GM12878 (cell line): ENCODE data around the gene IL4I1. TPM values are rescaled to one million over a fixed set of nuclear protein-coding genes. Genes with fewer than 3 reads are reported as not detected.

Experiments used
- ATAC-seq: fragments of 200-7000 bp; cut with Tn5 transposase; 3 replicates; pipeline ENCODE4 v1.9.1; 2020; ENCODE audit warnings: mild to moderate bottlenecking, moderate library complexity
- BruUV-seq: library from RNA; stranded (reverse); fragments of 400-500 nt; replicated peaks from 2 replicates; lab custom pipeline; 2021; lab: Mats Ljungman, UMichigan
- CTCF ChIA-PET: fragments of 300-600 bp; sonication (Branson Sonifier 250); formaldehyde crosslinking; extraction: SDS; loops from one replicate; lab custom pipeline; 2021; ENCODE audit warnings: inconsistent platforms; lab: Yijun Ruan, JAX
- POLR2A ChIA-PET: fragments of 350-600 bp; formaldehyde crosslinking; extraction: SDS; loops from one replicate; lab custom pipeline; 2021; ENCODE audit warnings: inconsistent platforms; lab: Charles Lee
- RAD21 ChIA-PET: fragments of 300-600 bp; sonication (Branson Sonifier 250); formaldehyde crosslinking; loops from one replicate; lab custom pipeline; 2023; ENCODE audit warnings: antibody characterized with exemption; ENCODE audit not compliant: unreplicated experiment; lab: Charles Lee
- SMC1A ChIA-PET: fragments of 300-600 bp; sonication (Branson Sonifier 250); formaldehyde crosslinking; loops from one replicate; lab custom pipeline; 2023; ENCODE audit not compliant: unreplicated experiment, uncharacterized antibody; lab: Charles Lee
- DNase-seq: peaks from one replicate; pipeline ENCODE4 v3.0.0-alpha.2; 2011; ENCODE audit warnings: low read depth, low spot score
- FAIRE-seq: peaks from 3 replicates; lab custom pipeline; 2011; peaks lifted over from hg19 to GRCh38; lab: Jason Lieb, UNC
- H2AFZ ChIP-seq: 2 replicates; pipeline ENCODE4 v1.6.0; 2011; ENCODE audit warnings: low read depth, low read length, control low read depth; ENCODE audit not compliant: control insufficient read depth
- H3K27ac ChIP-seq: 2 replicates; pipeline ENCODE4 v1.5.1; 2011; ENCODE audit warnings: control low read depth; ENCODE audit not compliant: control insufficient read depth, insufficient read depth
- H3K27me3 ChIP-seq, 2 experiments: replicated peaks in 1 of 2; 2 replicates each; pipeline versions ENCODE4 v1.6.0 to v1.6.1; 2011; ENCODE audit warnings: low read length in 1 of 2; ENCODE audit not compliant: control insufficient read depth in 2 of 2, insufficient read depth in 2 of 2
- H3K36me3 ChIP-seq, 2 experiments: 2 replicates each; pipeline ENCODE4 v1.5.1; 2011; ENCODE audit warnings: low read length in 1 of 2; ENCODE audit not compliant: control insufficient read depth in 2 of 2, insufficient read depth in 2 of 2
- H3K4me1 ChIP-seq: 2 replicates; pipeline ENCODE4 v1.6.1; 2011; ENCODE audit warnings: mild to moderate bottlenecking, low read length, moderate library complexity, mixed read lengths; ENCODE audit not compliant: control insufficient read depth, insufficient read depth
- H3K4me2 ChIP-seq: 2 replicates; pipeline ENCODE4 v1.6.0; 2011; ENCODE audit warnings: control low read depth; ENCODE audit not compliant: control insufficient read depth, insufficient read depth
- H3K4me3 ChIP-seq: fragments of 200-600 bp; sonication (generic); 2 replicates; pipeline ENCODE4 v1.5.1; 2016
- H3K79me2 ChIP-seq: 2 replicates; pipeline ENCODE4 v1.6.0; 2011; ENCODE audit warnings: low read length; ENCODE audit not compliant: control insufficient read depth, insufficient read depth
- H3K9ac ChIP-seq: 2 replicates; pipeline ENCODE4 v1.8.0; 2011; ENCODE audit warnings: low read length, control low read depth, mixed read lengths; ENCODE audit not compliant: control insufficient read depth, insufficient read depth
- H3K9me3 ChIP-seq: replicated peaks from 3 replicates; pipeline ENCODE4 v1.5.1; 2011; ENCODE audit warnings: mild to moderate bottlenecking, low read length; ENCODE audit not compliant: control insufficient read depth, insufficient read depth
- H4K20me1 ChIP-seq: 2 replicates; pipeline ENCODE4 v1.6.0; 2011; ENCODE audit not compliant: control insufficient read depth, insufficient read depth
- BHLHE40 ChIP-seq, 2 experiments: fragments of 450-650 bp in 1 of 2; IDR thresholded peaks; 2 replicates each; pipeline ENCODE4 v1.6.1; 2011 to 2017; ENCODE audit warnings: low read depth in 2 of 2, borderline replicate concordance in 1 of 2, improper control_type of control experiment in 1 of 2, low read length in 1 of 2, mild to moderate bottlenecking in 1 of 2
- BMI1 ChIP-seq: fragments of 450-650 bp; IDR thresholded peaks from 2 replicates; pipeline ENCODE4 v1.6.1; 2016; ENCODE audit warnings: mild to moderate bottlenecking, moderate library complexity, borderline replicate concordance
- E2F4 ChIP-seq: IDR thresholded peaks from 2 replicates; pipeline ENCODE4 v1.6.1; 2012; ENCODE audit warnings: low read depth, low read length, improper control_type of control experiment
- EGR1 ChIP-seq, 2 experiments: IDR thresholded peaks; 1 replicate in 1 of 2; 2 replicates in 1 of 2; pipeline ENCODE4 v1.6.1; 2011 to 2012; ENCODE audit warnings: low read depth in 2 of 2, low read length in 2 of 2, borderline replicate concordance in 1 of 2, mild to moderate bottlenecking in 1 of 2, moderate library complexity in 1 of 2
- IKZF2 ChIP-seq, 2 experiments: fragments of 450-650 bp; IDR thresholded peaks; 2 replicates each; pipeline ENCODE4 v1.6.1; 2017; ENCODE audit warnings: mild to moderate bottlenecking in 2 of 2, moderate library complexity in 2 of 2
- JUNB ChIP-seq: IDR thresholded peaks from 2 replicates; pipeline ENCODE4 v1.6.1; 2016; ENCODE audit warnings: antibody characterized with exemption, mild to moderate bottlenecking
- MAX ChIP-seq: IDR thresholded peaks from 2 replicates; pipeline ENCODE4 v1.6.1; 2012; ENCODE audit warnings: low read depth, low read length, improper control_type of control experiment
- MTA3 ChIP-seq: IDR thresholded peaks from 2 replicates; pipeline ENCODE4 v1.6.1; 2012; ENCODE audit warnings: low read length, inconsistent platforms, borderline replicate concordance
- NFXL1 ChIP-seq: fragments of 450-650 bp; IDR thresholded peaks from 2 replicates; pipeline ENCODE4 v1.6.1; 2017; ENCODE audit warnings: antibody characterized with exemption, mild to moderate bottlenecking, borderline replicate concordance
- POLR2AphosphoS2 ChIP-seq: IDR thresholded peaks from 2 replicates; pipeline ENCODE4 v1.6.1; 2011; ENCODE audit warnings: low read depth, mild to moderate bottlenecking, low read length, improper control_type of control experiment, moderate library complexity
- SKIL ChIP-seq: fragments of 450-650 bp; IDR thresholded peaks from 2 replicates; pipeline ENCODE4 v1.6.1; 2017; ENCODE audit warnings: mild to moderate bottlenecking, low read depth, inconsistent platforms; ENCODE audit not compliant: poor library complexity, severe bottlenecking
- SMC3 ChIP-seq: IDR thresholded peaks from 2 replicates; pipeline ENCODE4 v1.6.1; 2011; ENCODE audit warnings: low read length, improper control_type of control experiment, borderline replicate concordance
- SUPT20H ChIP-seq: IDR thresholded peaks from 2 replicates; pipeline ENCODE4 v1.6.1; 2011; ENCODE audit warnings: low read depth, mild to moderate bottlenecking, low read length, moderate library complexity, borderline replicate concordance; ENCODE audit not compliant: control insufficient read depth
- TARDBP ChIP-seq: IDR thresholded peaks from 2 replicates; pipeline ENCODE4 v1.6.1; 2016; ENCODE audit warnings: borderline replicate concordance
- TCF3 ChIP-seq: IDR thresholded peaks from 2 replicates; pipeline ENCODE4 v1.6.1; 2012; ENCODE audit warnings: low read depth, mild to moderate bottlenecking, low read length, borderline replicate concordance; ENCODE audit not compliant: insufficient read depth
- ZBED1 ChIP-seq: IDR thresholded peaks from 2 replicates; pipeline ENCODE4 v1.6.1; 2016; ENCODE audit warnings: borderline replicate concordance
- WGBS: methylation state at CpG from one replicate; pipeline ENCODE4 v1.1.6; 2016; ENCODE audit warnings: low lambda C conversion rate; ENCODE audit not compliant: insufficient replicate concordance, insufficient coverage; ENCODE audit errors: missing lambda C conversion rate; 5-methylcytosine and 5-hydroxymethylcytosine counted together
- in situ Hi-C: fragments of 300-500 bp; cut with MboI; formaldehyde crosslinking; loops from 9 replicates; pipeline ENCODE4 v1.14.3; 2018; ENCODE audit warnings: mixed read lengths
- intact Hi-C: fragments of 100-400 bp; cut with micrococcal nuclease; formaldehyde crosslinking; loops from one replicate; pipeline ENCODE4 v1.14.2; 2022; ENCODE audit not compliant: unreplicated experiment
- polyA plus RNA-seq, 11 experiments: library from polyadenylated mRNA; depleted of rRNA in 4 of 11; unstranded in 6 of 11; stranded (reverse) in 5 of 11; fragments of >200 nt; fragmentation: Nextera tagmentation in 4 of 11; fragmentation: Illumina TruSeq in 1 of 11; extraction: Ambion mirVana in 4 of 11; extraction: Trizol in 1 of 11; gene quantifications; 1 replicate in 1 of 11; 2 replicates in 10 of 11; pipeline versions ENCODE4 v1.2.1 to v1.2.3, GENCODE V29; 2011 to 2016; ENCODE audit warnings: inconsistent platforms in 2 of 11, missing spikeins in 2 of 11, low read depth in 1 of 11
- total RNA-seq, 4 experiments: library from RNA; depleted of rRNA in 3 of 4; stranded (reverse); fragments of >200 nt in 3 of 4; fragmentation: Illumina TruSeq in 1 of 4; extraction: Trizol in 1 of 4; gene quantifications; 2 replicates each; pipeline versions ENCODE4 v1.2.1 to v1.2.3, GENCODE V29; 2013 to 2021

The IL4I1 gene
- total and polyA plus RNA-seq, 10 of the 15 experiments (the other 5 are each of a cell fraction or from before 2014, with no cell fraction given), result 0.62 to 83.8 (median 42.8) TPM

- no peak; the same call in 1 of the 2 replicates for TF ChIP-seq MAX
- TF ChIP-seq TARDBP, result 0 out of 2 replicates have a peak, but pooled peaks have one; percentile 44
- TF ChIP-seq SUPT20H, result no peak
- TF ChIP-seq BMI1, result peak; percentile 70
Observed at GRCh38 chr19:49866933-49867782, 29.5 kb downstream of the IL4I1 start, which contains the start of gene PNKP (continued).

GRCh38 chr19:49864890-49865289 is 31.8 kb downstream of the IL4I1 start:
- POLR2A ChIA-PET, result interaction anchor here (0.7 kb wide), 3 partner anchors 20 to 84 kb away, joined by 6 to 8 read pairs (median 7); no protein-coding TSS in a partner anchor
- no peak overlapping the region for H3K27ac ChIP-seq
- CTCF ChIA-PET, result interaction anchor here (0.6 to 1.8 kb wide), 4 partner anchors 46 to 143 kb away, joined by 3 to 6 read pairs (median 4); no protein-coding TSS in a partner anchor
- TF ChIP-seq IKZF2 (IDR thresholded peaks at IDR 0.05), result no peak
- no peak for TF ChIP-seq JUNB
- no peak for TF ChIP-seq EGR1 (IDR thresholded peaks at IDR 0.05; ENCODE audit: borderline replicate concordance in 1 of 2, low read depth in 2 of 2, low read length in 2 of 2)
- TF ChIP-seq ZBED1, result no peak
- no peak for TF ChIP-seq SMC3
- TF ChIP-seq BHLHE40 (IDR thresholded peaks at IDR 0.05; ENCODE audit: borderline replicate concordance in 1 of 2, low read depth in 2 of 2, low read length in 1 of 2), result no peak
- TF ChIP-seq MTA3, result no peak
- no peak for TF ChIP-seq SKIL
- TF ChIP-seq E2F4, result no peak
- no peak for TF ChIP-seq TCF3
- TF ChIP-seq POLR2AphosphoS2, result no peak
- no peak for TF ChIP-seq NFXL1

More at GRCh38 chr19:49864890-49865289, 31.8 kb downstream of the IL4I1 start:
- no TSS peak for BruUV-seq
- H3K9ac ChIP-seq, result no peak overlapping the region
- WGBS, result 97% methylated on average over 13 of the region's 13 CpGs
- no peaks in the 10 kb centered on the region for H3K27me3 ChIP-seq
- H3K4me1 ChIP-seq, result peaks cover 12% of the 10 kb centered on the region
- intact Hi-C loops (loop anchor here (5.0 kb wide), 2 partner anchors 98 to 188 kb away; partner anchors contain the start of genes AP2A1 and PRMT1), in situ Hi-C loops (no loop called here)
- ChIA-PET SMC1A (interaction anchor here (1.3 kb wide), 1 partner anchor 12 kb away, joined by 5 read pairs; no protein-coding TSS in a partner anchor), RAD21 (interaction anchor here (0.7 kb wide), 3 partner anchors 40 to 225 kb away, joined by 3 to 5 read pairs (median 4); partner anchors contain the start of gene RRAS)
- H2AFZ ChIP-seq, result no peak overlapping the region
- H3K9me3 ChIP-seq, result no peaks in the 10 kb centered on the region
- H3K4me3 ChIP-seq, result no peak overlapping the region; the same call in 1 of the 2 replicates
- H3K79me2 ChIP-seq, result peaks cover 18% of the 10 kb centered on the region
- ATAC-seq (no peak), DNase-seq (no peak), FAIRE-seq (no peak)
- no peak overlapping the region; the same call in 1 of the 2 replicates for H3K4me2 ChIP-seq
- H4K20me1 ChIP-seq, result no peaks in the 10 kb centered on the region
- H3K36me3 ChIP-seq, result peaks cover 9 to 21% of the 10 kb centered on the region in 2 experiments
